Right forelimb (tissue), 1 donor: ENCODE data around the gene TRIM71.
"Not testable (repeated sequence)": the region's sequence is repeated elsewhere in the genome, so short reads cannot be mapped to it uniquely, and the experiment has no call there.

Experiments used
- DNase-seq: peaks from one replicate; pipeline ENCODE4 v3.0.0-alpha.2; 2018

Gene TRIM71

DNA sequence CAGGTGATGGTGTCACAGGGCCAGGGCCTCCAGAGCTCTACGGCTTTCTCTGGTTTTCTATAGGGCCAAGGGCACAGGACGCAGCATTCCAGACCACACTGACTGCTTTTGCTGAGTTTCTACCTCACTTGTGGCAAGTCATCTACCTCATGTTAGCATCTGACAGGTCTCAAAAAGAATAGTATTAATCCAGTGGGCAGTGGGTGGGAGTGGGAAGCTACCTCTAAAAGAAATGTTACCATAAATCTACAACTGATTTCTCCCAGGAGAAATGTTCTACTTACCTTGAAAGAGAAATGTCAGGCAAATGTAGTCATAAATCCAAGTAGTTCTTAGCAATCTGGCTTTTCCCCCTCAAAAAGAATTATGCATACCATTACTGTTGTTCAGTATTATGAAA, 77.9 kb downstream of the TRIM71 start:
- no peak for DNase-seq

- no peak for DNase-seq
These were observed 78.3 kb downstream of the TRIM71 start for GRCh38 chr3:32896143-32896542.

- DNase-seq, result no peak
These were observed 79.3 kb downstream of the TRIM71 start for GRCh38 chr3:32897001-32897601.

GRCh38 chr3:32897981-32898623, 80.3 kb downstream of the TRIM71 start:
- DNase-seq, result no peak

DNA sequence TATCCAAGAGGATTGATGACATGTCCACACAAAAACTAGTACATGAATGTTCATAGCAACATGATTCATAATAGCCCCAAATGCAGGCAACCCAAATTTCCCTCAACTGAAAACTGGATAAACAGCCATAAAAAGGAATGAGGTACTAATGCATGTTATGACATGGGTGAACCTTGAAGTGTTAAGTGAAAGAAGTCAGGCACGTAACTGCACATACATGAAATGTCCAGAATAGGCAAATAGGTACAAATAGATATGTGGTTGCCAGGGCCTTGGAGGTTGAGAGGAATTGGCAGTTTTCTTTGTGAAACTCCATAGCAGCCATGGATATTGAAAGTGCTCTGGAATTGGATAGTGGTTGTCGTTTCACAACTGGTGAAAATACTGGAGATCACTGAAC, 81.5 kb downstream of the TRIM71 start:
- no peak for DNase-seq

DNA sequence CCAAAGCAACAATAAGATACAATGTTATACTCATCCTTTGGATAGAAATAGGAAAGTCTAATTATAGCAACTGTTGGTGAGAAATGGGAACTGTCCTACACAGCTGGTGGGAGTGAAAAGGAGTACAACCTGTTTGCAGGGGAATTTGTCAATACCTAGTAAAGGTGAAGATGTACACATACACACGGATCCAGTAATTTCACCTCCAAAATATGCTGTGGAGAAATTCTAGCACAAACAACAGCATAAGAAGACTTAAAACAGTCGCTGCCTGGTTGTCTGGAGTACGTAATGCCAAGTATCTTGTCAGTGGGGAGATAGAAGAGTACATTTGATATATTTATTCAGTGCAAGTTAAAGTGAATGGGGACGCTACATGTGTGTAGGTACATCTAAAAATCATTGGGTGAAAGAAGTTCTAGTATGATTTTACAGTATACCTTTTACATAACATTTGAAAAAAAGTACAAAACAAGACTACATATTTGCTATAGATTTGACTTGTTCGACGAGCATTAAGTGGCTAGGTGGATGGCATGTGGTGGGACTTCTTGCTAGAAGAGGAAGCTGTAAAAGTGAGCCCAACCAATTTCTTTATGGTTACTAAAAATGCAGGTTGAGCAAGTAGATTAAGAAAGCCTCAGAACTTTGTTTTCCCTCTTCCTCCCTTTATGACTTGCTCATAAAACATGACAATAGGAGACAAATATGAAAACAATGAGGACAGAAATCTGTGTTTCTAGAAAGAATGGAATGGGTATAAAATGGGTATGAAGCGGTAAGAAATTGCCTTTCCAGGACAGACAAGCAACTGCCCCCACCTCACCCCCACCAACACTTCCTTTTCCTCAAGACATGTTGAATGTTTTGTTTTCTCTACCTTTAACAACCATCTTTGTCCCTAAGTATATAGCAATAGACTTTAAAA, 83.5 kb downstream of the TRIM71 start:
- no peak for DNase-seq

DNA sequence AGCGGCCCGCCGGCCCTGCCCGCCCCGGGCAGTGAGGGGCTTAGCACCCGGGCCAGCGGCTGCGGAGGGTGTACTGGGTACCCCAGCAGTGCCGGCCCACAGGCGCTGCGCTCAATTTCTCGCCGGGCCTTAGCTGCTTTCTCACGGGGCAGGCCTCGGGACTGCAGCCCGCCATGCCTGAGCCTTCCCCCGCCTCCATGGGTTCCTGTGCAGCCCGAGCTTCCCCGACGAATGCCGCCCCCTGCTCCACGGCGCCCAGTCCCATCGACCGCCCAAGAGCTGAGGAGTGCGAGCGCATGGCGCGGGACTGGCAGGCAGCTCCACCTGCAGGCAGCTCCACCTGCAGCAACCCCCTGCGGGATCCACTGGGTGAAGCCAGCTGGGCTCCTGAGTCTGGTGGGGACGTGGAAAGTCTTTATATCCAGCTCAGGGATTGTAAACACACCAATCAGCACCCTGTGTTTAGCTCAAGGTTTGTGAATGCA, 85.1 kb downstream of the TRIM71 start:
- peak; percentile 51 for DNase-seq

GRCh38 chr3:32903953-32904352, 86.2 kb downstream of the TRIM71 start:
- no peak for DNase-seq

GRCh38 chr3:32909999-32910398, 92.2 kb downstream of the TRIM71 start:
- DNase-seq, result no peak

DNA sequence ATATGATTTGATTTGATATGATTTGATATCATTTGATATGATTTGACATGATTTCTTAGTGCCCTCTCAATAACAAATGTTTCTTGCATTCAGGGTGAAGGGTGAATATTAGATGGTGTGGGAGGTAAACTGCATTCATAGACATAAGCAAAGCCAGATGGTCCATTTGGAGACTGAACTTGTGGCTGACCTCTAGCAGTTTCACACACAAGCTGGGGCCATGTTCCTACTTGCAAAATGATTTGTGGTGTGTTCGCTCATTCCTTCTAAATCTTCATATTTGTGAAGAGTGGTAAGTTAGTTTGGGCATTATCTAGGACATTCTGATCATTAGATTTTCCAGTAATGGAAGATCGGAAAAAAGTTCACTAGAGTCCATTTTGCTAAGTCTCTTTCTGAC, 93.2 kb downstream of the TRIM71 start:
- DNase-seq, result no peak

GRCh38 chr3:32912046-32912445, 94.2 kb downstream of the TRIM71 start:
- DNase-seq, result no peak

- DNase-seq, result peak; percentile 51
These were observed 96.1 kb downstream of the TRIM71 start for GRCh38 chr3:32913790-32914446.

DNA sequence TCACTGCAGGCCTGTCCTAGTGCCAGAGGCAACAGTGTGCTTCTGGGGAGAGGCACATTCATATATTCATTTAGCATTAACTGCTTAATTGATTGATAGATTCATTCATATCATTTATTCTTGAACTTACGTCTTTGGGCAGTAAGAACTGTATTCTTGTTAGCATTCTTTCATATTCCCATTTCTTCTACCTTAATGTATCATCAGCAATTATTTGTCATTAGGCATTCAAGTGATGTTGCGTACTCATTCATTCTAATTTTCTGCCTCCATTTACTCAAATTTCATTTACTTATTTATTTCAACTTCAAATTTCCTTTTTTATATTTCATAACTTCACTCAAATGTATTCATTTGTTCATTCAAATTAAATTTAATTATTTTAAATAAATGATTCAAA, 102.1 kb downstream of the TRIM71 start:
- DNase-seq, result no peak

GRCh38 chr3:32922078-32922477, 104.3 kb downstream of the TRIM71 start:
- no peak for DNase-seq

- DNase-seq, result no peak
These were observed 112.4 kb downstream of the TRIM71 start for GRCh38 chr3:32930161-32930560.

- not testable (repeated sequence) for DNase-seq
These were observed 113.5 kb downstream of the TRIM71 start for GRCh38 chr3:32931273-32931672.

GRCh38 chr3:32934150-32934742, 116.4 kb downstream of the TRIM71 start:
- no peak for DNase-seq

DNA sequence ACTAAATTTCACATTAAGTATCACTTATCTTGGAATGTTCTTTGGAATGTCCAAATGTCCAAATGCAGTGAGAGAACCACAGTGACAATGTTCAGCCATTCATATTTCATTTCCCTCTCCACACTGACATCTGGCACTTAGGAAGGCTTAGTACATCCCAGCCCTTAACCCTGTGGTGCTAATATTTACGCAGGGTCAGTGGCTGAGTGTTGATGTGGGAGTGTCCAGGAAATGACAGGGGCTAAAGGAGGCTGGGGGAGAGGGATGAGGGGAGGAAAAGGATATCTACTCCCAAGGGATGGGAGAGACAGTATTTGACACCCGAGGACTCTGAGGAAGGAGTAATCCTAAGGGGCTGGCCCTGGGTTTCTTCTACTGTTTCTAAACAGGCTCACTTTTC, 119.5 kb downstream of the TRIM71 start:
- no peak for DNase-seq

DNA sequence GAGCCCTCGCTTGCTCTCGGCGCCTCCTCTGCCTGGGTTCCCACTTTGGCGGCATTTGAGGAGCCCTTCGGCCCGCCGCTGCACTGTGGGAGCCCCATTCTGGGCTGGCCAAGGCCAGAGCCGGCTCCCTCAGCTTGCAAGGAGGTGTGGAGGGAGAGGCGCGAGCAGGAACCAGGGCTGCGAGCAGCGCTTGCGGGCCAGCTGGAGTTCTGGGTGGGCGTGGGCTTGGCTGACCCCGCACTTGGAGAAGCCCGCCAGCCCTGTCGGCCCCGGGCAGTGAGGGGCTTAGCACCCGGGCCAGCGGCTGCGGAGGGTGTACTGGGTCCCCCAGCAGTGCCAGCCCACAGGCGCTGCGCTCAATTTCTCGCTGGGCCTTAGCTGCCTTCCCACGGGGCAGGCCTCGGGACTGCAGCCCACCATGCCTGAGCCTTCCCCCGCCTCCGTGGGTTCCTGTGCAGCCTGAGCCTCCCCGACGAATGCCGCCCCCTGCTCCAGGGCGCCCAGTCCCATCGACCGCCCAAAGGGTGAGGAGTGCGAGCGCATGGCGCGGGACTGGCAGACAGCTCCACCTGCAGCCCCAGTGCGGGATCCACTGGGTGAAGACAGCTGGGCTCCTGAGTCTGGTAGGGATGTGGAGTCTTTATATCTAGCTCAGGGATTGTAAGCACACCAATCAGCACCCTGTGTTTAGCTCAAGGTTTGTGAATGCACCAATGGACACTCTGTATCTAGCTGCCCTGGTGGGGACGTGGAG, 121.9 kb downstream of the TRIM71 start:
- DNase-seq, result not testable (repeated sequence)

- DNase-seq, result no peak
These were observed 122.9 kb downstream of the TRIM71 start for GRCh38 chr3:32940726-32941125.

DNA sequence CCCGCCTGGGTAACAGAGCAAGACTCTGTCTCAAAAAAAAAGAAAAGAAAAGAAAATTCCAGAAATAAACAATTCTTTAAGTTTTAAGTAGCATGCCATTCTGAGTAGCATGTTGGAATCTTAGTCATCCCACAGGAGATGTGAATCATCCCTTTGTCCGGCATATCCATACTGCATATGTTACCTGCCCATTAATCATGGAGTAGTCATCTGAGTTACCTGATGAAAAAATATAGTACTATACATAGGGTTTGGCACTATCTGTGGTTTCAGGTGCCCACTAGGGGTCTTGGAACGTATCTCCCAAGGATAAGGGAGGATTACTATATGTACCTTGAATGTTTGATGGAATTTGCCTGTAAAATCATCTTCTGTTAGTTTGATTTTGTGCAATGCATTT, 127.3 kb downstream of the TRIM71 start:
- DNase-seq, result no peak

- not testable (repeated sequence) for DNase-seq
These were observed 127.8 kb downstream of the TRIM71 start for GRCh38 chr3:32945598-32945997.
